ENCODE data around the gene MLH3. TPM values are rescaled to one million over a fixed set of nuclear protein-coding genes. Genes with fewer than 3 reads are reported as not detected.

Gene MLH3
- polyA plus RNA-seq, 1 experiment: 5.7 TPM

DNA sequence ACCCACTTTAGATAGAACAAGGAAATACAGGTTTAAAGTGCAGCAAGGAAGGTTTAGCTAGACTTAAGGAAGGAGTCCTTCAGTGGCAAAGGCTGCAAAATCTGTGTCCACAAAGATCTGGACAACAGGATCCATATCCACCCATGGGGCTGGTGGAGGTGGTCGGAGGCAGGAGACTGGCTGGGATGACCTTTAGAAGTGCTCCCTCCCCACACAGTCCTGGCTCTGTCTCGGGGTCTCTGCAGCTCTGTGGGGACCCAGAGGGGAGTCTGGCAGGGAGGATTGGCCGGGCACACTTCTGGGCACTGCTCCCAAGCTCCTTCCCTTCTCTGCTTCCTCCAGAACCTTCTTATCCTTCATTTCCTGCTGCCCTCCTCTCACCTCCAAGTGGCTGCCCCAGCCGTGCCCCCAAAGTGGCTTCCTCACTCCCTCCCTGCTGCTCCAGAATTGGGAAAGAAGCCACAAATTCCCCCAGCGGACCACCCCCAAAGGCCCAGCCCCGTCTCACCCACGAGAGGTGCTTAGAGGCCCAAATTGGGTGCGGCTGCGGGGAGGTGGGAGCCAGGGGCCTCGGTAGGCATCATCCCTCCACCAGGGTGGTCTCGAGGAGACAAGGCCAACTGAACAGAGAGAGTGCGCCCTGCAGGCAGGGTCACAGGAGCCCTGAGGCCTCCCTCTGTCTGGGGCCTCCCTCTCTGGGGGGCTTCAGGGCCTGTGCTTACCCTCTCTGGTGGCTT is 73.9 kb downstream of the MLH3 start:
- TF ChIP-seq CTCF (IDR thresholded peaks at IDR 0.05; ENCODE audit: insufficient read depth, low read depth, low read length): no peak
- ChIA-PET POLR2A (no interaction called here), CTCF (interaction anchor here (0.7 to 2.5 kb wide), 3 partner anchors 9 to 111 kb away, joined by 3 to 13 read pairs (median 3); no protein-coding TSS in a partner anchor)
- Histone ChIP-seq H3K27me3 (ENCODE audit: control insufficient read depth, insufficient read depth, low read length) (no peaks in the 10 kb centered on the region), H3K4me3 (ENCODE audit: low read depth, low read length) (no peak overlapping the region), H3K36me3 (ENCODE audit: control insufficient read depth, insufficient read depth, low read length) (no peaks in the 10 kb centered on the region)
- no peak for DNase-seq (ENCODE audit: low read depth)

DNA sequence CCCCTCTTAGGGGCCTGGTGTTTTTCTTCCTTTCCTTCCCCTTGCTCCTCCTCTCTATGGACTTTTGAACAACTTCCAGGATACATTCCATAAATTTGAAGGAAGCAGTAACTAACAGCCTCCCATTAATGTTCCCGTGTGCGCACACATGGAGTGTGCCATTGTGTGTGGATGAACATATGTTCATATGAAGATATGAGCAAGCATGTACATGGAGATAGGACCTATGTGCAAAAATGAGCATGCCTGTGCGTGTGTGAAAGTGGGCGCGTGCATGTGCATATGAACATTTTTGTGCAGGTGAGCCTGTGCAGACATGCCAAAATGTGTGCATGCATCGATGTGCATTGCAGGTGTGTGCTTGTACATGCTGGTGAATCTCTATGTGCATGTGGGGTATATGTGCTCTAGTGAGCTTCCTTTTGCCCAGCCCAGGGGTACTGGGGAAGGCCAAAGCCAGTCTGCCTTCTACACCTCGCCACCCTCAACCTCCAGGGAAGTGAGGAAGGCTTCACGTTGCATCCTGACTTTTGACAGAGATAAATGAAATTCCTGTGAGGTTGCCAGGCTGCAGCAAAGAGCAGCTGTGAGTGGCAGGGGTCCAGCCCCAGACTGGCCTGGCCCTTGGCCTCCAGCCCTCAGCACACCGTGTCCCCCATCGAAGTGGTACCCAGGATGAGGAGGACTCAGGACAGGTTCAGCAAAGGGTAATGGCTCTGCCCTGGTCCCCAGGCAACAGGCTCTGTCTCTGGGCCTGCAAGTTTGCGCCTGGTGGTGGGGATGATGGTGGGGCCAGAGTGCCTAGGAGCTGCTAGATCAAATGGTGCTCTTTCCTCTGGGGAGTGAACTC is 74.8 kb downstream of the MLH3 start:
- ChIA-PET POLR2A (no interaction called here), CTCF (interaction anchor here (0.7 to 0.8 kb wide), 2 partner anchors 8 to 19 kb away, joined by 3 read pairs; no protein-coding TSS in a partner anchor)
- TF ChIP-seq CTCF (IDR thresholded peaks at IDR 0.05; ENCODE audit: insufficient read depth, low read depth, low read length): no peak
- no peaks in the 10 kb centered on the region for H3K36me3 ChIP-seq (ENCODE audit: control insufficient read depth, insufficient read depth, low read length)
- no peak overlapping the region for H3K4me3 ChIP-seq (ENCODE audit: low read depth, low read length)
- DNase-seq (ENCODE audit: low read depth): no peak
- H3K27me3 ChIP-seq (ENCODE audit: control insufficient read depth, insufficient read depth, low read length): no peaks in the 10 kb centered on the region

DNA sequence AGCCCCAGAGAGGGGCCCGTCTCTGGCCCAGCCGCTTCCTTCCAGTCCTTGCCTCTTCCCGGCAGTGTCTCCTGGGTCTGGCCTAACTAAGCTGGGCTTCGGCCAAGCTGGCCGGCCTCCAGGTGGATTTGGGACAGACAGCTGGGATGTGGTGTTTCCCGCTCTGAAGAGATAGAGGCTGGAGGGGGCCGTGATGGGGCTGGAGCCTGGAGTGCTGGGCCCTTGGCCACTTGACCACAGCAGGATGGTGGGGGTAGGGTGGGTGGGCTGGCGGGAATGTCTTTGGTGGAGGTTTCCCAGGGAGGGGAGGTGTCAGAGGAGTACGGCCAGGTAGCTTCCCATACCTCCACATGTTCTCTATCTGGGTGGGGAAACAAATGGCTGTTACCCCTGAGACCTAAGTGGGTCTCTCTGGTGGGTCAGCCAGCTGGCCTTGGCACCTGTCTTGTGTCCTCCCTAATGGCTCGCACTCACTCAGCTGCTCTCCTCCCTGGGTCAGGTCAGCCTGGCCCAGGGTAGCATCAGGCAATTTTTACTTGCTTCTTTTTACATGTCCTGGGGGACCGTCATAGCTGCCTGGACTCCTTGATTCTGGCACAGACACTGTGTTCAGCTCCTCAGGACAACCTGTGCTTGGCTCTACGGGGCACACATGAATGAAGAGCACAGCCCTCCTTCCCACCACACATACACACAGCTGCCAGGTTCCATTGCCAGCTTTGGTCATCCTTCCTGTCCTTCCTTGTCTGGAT is 76.0 kb downstream of the MLH3 start:
- Histone ChIP-seq H3K36me3 (ENCODE audit: control insufficient read depth, insufficient read depth, low read length) (no peaks in the 10 kb centered on the region), H3K4me3 (ENCODE audit: low read depth, low read length) (no peak overlapping the region), H3K27me3 (ENCODE audit: control insufficient read depth, insufficient read depth, low read length) (no peaks in the 10 kb centered on the region)
- no peak for TF ChIP-seq CTCF (IDR thresholded peaks at IDR 0.05; ENCODE audit: insufficient read depth, low read depth, low read length)
- ChIA-PET CTCF (interaction anchor here (1.2 kb wide), 1 partner anchor 9 kb away, joined by 3 read pairs; no protein-coding TSS in a partner anchor), POLR2A (no interaction called here)
- no peak for DNase-seq (ENCODE audit: low read depth)

- H3K4me3 ChIP-seq (ENCODE audit: low read depth, low read length): no peak overlapping the region
- ChIA-PET POLR2A (no interaction called here), CTCF (interaction anchor here (1.0 to 1.2 kb wide), 2 partner anchors 10 to 109 kb away, joined by 3 read pairs; no protein-coding TSS in a partner anchor)
- no peak for DNase-seq (ENCODE audit: low read depth)
- TF ChIP-seq CTCF (IDR thresholded peaks at IDR 0.05; ENCODE audit: insufficient read depth, low read depth, low read length): no peak
- no peaks in the 10 kb centered on the region for H3K36me3 ChIP-seq (ENCODE audit: control insufficient read depth, insufficient read depth, low read length)
- no peaks in the 10 kb centered on the region for H3K27me3 ChIP-seq (ENCODE audit: control insufficient read depth, insufficient read depth, low read length)
These were observed 76.8 kb downstream of the MLH3 start for GRCh38 chr14:74974364-74975058.

Data from BJ (cell line).